GM12875 (cell line): ENCODE data around the gene TMEM164.

Experiments used
- H3K4me3 ChIP-seq: one replicate; pipeline ENCODE4 v1.5.1; 2011; ENCODE audit warnings: low read depth, low read length, control low read depth
- TF ChIP-seq, protein P1 (sequence below): IDR thresholded peaks from 2 replicates; pipeline ENCODE4 v1.5.1; 2011; ENCODE audit warnings: low read depth, mild to moderate bottlenecking, control low read depth, inconsistent platforms, low read length, moderate library complexity, borderline replicate concordance; ENCODE audit not compliant: insufficient read depth

TMEM164 gene

DNA sequence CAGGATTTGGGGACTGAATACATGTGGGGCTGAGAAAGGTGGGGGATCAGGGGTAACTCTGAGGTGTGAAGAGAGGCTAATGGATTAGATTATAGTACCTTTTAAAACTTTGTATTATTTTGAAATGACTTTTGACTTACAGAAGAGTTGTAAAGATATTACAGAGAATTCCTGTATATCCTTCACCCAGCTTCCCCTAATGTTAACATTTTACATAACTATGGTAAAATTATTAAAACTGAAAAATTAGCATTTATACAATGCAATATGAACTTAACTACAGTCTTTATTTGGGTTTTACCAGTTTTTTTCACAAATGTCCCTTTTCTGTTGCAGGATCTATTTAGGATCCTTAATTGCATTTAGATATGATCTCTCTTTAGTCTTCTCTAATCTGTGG, 57.4 kb downstream of the TMEM164 start:
- H3K4me3 ChIP-seq = no peak overlapping the region
- TF ChIP-seq, protein P1, sequence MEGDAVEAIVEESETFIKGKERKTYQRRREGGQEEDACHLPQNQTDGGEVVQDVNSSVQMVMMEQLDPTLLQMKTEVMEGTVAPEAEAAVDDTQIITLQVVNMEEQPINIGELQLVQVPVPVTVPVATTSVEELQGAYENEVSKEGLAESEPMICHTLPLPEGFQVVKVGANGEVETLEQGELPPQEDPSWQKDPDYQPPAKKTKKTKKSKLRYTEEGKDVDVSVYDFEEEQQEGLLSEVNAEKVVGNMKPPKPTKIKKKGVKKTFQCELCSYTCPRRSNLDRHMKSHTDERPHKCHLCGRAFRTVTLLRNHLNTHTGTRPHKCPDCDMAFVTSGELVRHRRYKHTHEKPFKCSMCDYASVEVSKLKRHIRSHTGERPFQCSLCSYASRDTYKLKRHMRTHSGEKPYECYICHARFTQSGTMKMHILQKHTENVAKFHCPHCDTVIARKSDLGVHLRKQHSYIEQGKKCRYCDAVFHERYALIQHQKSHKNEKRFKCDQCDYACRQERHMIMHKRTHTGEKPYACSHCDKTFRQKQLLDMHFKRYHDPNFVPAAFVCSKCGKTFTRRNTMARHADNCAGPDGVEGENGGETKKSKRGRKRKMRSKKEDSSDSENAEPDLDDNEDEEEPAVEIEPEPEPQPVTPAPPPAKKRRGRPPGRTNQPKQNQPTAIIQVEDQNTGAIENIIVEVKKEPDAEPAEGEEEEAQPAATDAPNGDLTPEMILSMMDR = no peak

GRCh38 chrX:110060846-110061537, 58.1 kb downstream of the TMEM164 start:
- TF ChIP-seq, protein P1 = no peak
- no peak overlapping the region for H3K4me3 ChIP-seq

GRCh38 chrX:110062919-110063318, 60.0 kb downstream of the TMEM164 start:
- TF ChIP-seq, protein P1 = no peak
- H3K4me3 ChIP-seq = no peak overlapping the region

DNA sequence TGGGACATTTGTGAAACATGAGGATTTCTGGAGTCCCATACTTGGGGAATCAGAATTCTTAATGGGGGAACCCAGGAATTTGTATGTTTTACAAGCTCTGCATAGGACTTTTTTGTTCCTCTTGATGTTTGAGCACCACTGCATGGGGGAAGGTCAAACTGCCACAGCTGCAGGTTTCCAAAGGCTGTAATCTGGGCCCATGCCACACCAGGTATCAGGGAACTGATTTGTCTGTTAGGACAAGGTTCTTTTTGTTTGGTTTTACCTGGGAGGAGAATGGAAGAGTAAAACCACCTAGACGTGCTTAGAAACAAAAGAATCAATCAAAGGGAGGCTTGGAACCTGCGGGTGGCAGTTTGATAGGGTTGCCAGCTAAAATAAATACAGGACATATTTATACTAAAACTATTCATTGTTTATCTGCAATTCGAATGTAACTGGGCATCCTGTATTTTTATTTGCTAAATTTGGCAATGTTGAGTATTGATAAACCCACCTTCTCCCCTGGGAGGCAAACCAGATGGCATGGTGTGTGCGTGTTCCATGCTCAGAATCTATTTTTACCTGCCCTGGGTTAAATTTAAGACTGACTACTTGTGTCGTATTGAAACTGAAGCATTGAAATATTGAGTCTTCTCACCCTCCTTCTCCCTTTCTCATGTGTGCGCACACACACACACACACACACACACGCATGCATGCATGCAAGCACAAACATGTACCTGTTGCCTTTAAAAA, 63.7 kb downstream of the TMEM164 start:
- TF ChIP-seq, protein P1 = no peak
- no peak overlapping the region for H3K4me3 ChIP-seq

DNA sequence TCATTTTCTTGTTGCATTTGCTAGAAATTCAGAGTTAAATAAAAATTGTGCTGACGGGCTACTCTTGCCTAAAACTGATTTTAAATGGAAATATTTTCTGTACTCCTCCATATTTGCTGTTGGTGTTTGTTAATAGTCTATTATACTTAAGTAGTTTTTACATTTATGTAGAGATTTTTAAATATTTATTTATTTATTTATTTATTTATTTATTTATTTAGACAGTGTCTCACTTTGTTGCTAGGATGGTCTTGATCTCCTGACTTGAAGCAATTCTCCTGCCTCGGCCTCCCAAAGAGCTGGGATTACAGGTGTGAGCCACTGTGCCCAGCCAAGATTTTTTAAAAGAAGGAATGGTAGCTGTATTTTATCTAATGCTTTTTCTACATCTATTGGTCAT, 68.1 kb downstream of the TMEM164 start:
- TF ChIP-seq, protein P1 = no peak
- no peak overlapping the region for H3K4me3 ChIP-seq

DNA sequence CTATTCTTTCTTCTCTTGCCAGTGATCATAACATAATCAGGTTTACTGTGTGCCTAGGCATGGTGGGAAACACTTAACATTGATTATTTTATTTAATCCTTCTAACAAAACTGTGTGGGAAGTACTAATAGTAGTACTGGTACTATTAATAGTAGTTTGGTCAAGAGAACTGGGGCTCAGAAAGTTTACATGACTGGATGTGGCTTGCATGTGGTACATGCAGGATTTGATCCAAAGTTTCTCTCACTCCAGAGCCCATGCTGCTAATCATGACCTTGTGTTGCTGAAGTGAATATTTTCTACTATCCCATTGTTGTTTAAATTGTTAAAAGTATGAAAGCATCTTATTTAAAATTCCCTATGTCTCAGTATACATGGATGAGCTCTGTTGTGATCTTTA, 78.4 kb downstream of the TMEM164 start:
- TF ChIP-seq, protein P1 = no peak
- H3K4me3 ChIP-seq = no peak overlapping the region

DNA sequence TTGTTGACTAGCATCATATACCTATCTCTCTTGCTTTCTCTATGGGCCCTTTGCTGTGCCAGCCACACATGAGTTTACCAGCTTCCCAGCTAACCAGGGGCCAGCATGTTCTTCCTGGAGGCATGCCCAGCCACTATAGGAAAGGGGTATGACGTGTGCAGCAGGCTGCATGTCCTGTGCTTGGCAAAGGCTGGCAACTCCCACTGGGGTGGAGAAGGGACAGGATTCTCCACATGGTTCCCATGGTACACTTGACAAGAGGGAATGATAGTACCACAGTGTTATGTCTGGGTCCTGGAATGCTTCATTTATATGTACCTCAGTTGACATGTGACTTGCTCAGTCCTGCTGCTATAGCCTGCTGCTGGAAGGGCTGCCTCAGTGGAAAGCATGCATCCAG, 78.8 kb downstream of the TMEM164 start:
- H3K4me3 ChIP-seq = no peak overlapping the region
- TF ChIP-seq, protein P1 = no peak
